ENCODE results near the gene GPR55.
"Not testable (repeated sequence)": the region's sequence is repeated elsewhere in the genome, so short reads cannot be mapped to it uniquely, and the experiment has no call there.

The GPR55 gene

GRCh38 chr2:230924470-230925341 lies at the start of gene GPR55:
Gene GPR55, minus strand, starts transcription at chr2:230925242. Its CDS starts 14,280 bp downstream, at chr2:230910962.
- peak; percentile 54 to 78 for DNase-seq (ENCODE audit: low read depth in 2 of 2)

- peak; percentile 43 to 61 for DNase-seq (ENCODE audit: low read depth in 2 of 2)
These were observed 49.3 kb upstream of the GPR55 start for GRCh38 chr2:230974096-230974913.

GRCh38 chr2:230972046-230972445 lies 47.0 kb upstream of the GPR55 start:
- no peak for DNase-seq (ENCODE audit: low read depth in 2 of 2)

- no peak for DNase-seq (ENCODE audit: low read depth in 2 of 2)
These were observed 44.6 kb upstream of the GPR55 start for GRCh38 chr2:230969659-230970015.

GRCh38 chr2:230968921-230969658 lies 44.0 kb upstream of the GPR55 start:
- DNase-seq (ENCODE audit: low read depth in 2 of 2), result no peak

- DNase-seq (ENCODE audit: low read depth in 2 of 2), result not testable (repeated sequence)
These were observed 43.3 kb upstream of the GPR55 start for GRCh38 chr2:230968314-230968713.

- DNase-seq (ENCODE audit: low read depth in 2 of 2), result no peak
These were observed 42.1 kb upstream of the GPR55 start for GRCh38 chr2:230967113-230967512.

GRCh38 chr2:230964136-230964730 lies 39.2 kb upstream of the GPR55 start:
- no peak for DNase-seq (ENCODE audit: low read depth in 2 of 2)

- no peak for DNase-seq (ENCODE audit: low read depth in 2 of 2)
These were observed 36.0 kb upstream of the GPR55 start for GRCh38 chr2:230961091-230961491.

GRCh38 chr2:230960026-230960425 lies 35.0 kb upstream of the GPR55 start:
- no peak for DNase-seq (ENCODE audit: low read depth in 2 of 2)

GRCh38 chr2:230958820-230959756 lies 34.0 kb upstream of the GPR55 start:
- DNase-seq (ENCODE audit: low read depth in 2 of 2), result no peak

GRCh38 chr2:230957756-230958391 lies 32.8 kb upstream of the GPR55 start:
- DNase-seq (ENCODE audit: low read depth in 2 of 2), result no peak

- DNase-seq (ENCODE audit: low read depth in 2 of 2), result peak in 1 of 2 experiments; percentile 30
These were observed 32.0 kb upstream of the GPR55 start for GRCh38 chr2:230956827-230957755.

- no peak for DNase-seq (ENCODE audit: low read depth in 2 of 2)
These were observed 30.2 kb upstream of the GPR55 start for GRCh38 chr2:230955163-230955737.

GRCh38 chr2:230954746-230955145 lies 29.7 kb upstream of the GPR55 start:
- DNase-seq (ENCODE audit: low read depth in 2 of 2), result no peak

GRCh38 chr2:230953845-230954244 lies 28.8 kb upstream of the GPR55 start:
- DNase-seq (ENCODE audit: low read depth in 2 of 2), result no peak

- DNase-seq (ENCODE audit: low read depth in 2 of 2), result no peak
These were observed 27.3 kb upstream of the GPR55 start for GRCh38 chr2:230952226-230952956.

GRCh38 chr2:230951396-230951795 lies 26.4 kb upstream of the GPR55 start:
- DNase-seq (ENCODE audit: low read depth in 2 of 2), result no peak

Measured in stimulated activated CD4-positive, alpha-beta T cell treated with anti-CD3 and anti-CD28 coated beads, Interleukin-12 subunit alpha, Interleukin-12 subunit beta, amount 100 ng/mL, for 24 hours (primary cell).